Hippocampal formation (tissue), 2 donors: ENCODE measurements around the gene ATP5PO.
A peak's percentile ranks its signal among the peaks of the same experiment; 100 is the strongest.
"Not testable (repeated sequence)": the region's sequence is repeated elsewhere in the genome, so short reads cannot be mapped to it uniquely, and the experiment has no call there.

Source experiments
- DNase-seq, 2 donors: peaks; one replicate each; lab custom pipeline; 2025; lab: John Stamatoyannopoulos, UW

The ATP5PO gene

DNA sequence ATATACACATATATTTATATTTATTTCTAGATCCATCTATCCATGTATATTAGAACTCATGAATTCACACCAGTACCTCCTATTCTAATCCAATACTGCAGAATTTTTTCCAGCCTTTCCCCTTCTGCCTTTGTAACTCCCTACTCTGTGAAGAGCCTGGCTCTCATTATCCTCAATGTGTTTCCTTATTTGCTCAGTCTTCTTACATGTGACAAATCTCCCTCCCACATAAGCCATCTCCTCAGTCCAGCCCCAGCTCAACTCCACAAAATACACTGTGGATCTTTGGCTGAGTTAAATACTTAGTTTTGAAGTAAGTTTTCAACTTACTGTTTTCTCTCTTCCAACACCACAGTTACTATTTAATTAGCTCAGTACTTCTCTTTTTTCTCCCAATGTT, 45.7 kb downstream of the ATP5PO start:
- peak in 1 of 2 donors; percentile 11 for DNase-seq

GRCh38 chr21:33867868-33868267, 47.7 kb downstream of the ATP5PO start:
- DNase-seq: not testable (repeated sequence)

- no peak for DNase-seq
Measured at GRCh38 chr21:33866826-33867225, 48.8 kb downstream of the ATP5PO start.

DNA sequence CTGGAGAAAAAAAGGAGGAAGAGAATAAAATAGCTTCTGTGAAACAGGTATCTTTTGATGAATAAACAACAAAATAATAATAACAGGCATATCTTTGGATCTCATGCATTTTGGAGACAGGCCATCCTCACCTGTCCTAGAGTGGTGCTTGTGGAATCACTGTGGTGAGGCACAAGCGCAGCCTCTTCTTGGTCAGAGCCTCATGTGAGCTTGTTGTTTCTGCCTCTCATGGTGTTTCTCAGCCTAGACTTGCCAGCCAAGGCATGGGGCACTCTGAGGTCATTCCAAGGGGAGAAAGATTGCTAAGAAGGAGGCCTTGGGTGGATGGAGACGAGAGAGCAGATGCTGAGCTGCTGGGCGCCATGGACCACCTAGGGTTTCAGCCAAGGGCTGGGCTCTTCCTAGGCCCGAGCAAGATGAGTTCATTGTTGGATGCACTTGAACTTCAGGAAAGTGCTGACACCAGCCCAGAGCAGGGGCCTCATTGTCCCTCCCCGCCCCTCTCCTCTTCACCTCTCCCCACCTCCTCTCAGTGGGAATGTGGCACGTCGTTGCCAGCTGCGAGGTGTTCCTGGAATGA, 49.5 kb downstream of the ATP5PO start:
- DNase-seq: no peak

- no peak for DNase-seq
Measured at GRCh38 chr21:33865176-33865575, 50.4 kb downstream of the ATP5PO start.

DNA sequence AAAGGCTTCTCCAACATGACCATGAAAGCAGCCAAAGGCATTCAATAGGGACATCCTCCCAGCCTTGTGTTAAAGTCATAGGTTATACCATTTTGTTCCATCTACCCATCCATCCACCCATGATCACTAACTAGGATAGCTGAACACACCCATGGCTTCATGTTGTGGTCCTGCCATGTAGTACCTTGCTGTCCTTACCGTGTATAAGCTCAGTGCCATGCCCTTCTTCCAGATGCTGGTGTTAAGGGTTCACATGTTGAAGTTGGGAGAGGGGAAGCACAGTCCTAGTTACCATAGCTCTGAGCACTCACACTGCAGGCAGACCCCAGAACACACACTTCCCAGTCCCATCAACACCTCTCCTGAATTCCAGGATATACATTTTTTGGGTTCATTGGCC, 51.5 kb downstream of the ATP5PO start:
- DNase-seq: no peak

- DNase-seq: not testable (repeated sequence)
Measured at GRCh38 chr21:33863191-33863590, 52.4 kb downstream of the ATP5PO start.

DNA sequence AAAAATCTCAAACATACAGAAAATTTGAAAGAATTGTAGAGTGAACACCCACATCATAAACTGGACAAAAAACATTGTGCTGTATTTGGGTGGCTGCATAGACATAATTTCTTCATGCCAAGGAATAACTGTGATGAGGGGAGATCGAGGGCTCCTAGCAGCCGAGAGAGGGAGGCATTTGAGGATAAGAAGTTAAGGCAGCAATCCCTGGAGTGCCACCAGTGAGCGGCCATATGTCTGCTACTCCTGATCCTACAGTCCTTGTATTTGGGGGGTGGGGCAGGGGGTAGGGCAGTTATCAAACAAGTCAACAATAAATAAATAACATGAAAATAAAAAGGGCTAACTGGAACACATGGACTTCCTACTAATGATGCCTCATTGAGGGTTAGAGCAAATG, 54.5 kb downstream of the ATP5PO start:
- DNase-seq: no peak

DNA sequence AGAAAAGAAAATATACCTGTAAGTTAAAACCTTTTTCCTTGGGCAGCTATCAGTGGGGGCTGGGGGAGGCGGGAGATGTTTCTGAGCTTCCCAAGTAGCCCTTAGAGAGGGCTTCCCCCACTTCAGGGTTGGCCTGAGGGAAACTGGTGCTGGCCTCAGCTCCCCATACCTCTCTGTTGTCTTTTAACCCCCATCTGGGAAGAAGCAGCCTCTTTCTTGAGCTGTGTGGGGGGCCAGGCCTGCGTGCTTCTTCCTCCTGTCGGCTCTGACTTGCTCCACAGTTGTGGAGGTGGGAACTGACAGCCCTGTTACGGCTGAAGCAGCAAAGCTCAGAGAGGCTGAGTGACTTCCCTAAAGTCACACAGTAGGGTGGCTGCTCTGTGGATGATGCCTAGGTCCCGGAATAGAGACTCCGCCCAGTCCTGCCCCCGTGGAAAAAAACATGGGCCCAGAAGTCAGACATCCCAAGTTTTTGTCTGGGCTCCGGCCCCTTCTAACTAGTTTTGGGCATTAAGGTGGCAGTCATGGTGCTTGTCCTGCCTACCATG, 55.2 kb downstream of the ATP5PO start:
- no peak for DNase-seq

- no peak for DNase-seq
Measured at GRCh38 chr21:33859373-33860102, 56.1 kb downstream of the ATP5PO start.

GRCh38 chr21:33858667-33859372, 56.8 kb downstream of the ATP5PO start:
- DNase-seq: no peak

DNA sequence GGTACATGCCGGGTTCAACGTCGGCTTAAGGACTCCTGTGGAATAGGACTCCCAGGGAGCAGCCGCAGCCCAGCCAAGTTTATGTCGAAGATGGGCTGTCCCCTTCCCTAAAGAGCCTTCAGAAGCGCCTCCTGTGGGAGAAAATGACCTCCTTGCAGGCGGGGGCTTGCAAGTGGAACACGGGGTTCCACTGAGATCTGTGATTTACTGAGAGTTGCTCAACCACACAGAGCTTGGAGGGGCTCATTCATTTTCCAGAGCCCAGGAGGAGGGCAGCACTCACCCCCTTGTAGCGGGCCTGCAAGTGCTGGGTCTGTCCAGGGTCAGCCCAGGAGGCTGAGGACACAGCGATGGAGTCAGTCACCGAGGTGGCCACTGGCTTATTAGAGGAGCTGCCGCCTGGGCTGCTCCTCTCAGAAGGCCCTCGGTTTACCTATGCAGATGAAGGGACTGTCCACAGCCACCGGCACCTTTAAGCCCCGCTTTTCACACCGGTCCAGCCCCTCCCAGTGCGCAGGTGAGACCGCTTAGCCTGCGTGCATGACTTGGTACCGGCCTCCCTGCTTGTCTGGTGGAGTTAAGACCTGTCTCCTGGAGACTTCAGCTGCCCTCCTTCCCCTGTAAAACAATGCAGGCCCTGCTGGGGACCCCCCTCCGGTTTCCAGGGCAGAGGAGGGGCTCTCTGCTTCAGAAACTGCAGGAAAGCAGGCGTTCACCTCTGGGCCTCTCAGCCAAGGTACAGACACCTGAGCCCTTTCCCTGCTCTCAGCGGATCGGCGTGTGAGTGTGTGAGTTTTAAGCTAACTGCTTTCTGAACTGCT, 57.5 kb downstream of the ATP5PO start:
- no peak for DNase-seq

DNA sequence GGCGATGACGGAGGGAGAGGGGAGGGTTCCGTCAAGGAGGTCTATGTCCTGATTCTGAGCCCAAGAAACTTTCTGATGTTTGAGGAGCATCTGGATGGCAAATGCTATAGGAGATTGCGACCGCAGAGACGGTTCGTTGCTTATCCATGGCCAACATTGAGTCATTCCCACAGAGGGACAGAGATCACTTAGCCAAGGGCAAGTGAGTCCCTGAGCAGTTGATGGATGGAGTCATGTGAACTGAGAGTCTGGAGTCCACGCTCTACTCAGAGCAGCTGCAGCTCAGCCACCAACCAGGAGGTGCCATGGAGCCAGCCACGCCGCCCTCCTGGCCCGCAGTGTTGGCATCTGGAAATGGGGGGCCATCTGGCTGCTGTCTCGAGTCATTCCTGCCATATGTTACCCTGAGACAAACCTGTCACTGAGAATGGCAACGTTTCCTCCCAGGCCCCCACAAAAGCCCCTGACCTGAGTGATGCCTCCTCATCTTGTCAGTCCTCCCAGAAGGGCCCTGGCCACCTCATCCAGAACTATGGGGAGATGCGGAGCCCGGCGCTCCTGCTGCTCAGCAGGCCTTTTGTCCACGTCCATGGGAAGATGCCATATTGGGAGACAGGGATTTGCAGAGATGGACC, 58.6 kb downstream of the ATP5PO start:
- no peak for DNase-seq

DNA sequence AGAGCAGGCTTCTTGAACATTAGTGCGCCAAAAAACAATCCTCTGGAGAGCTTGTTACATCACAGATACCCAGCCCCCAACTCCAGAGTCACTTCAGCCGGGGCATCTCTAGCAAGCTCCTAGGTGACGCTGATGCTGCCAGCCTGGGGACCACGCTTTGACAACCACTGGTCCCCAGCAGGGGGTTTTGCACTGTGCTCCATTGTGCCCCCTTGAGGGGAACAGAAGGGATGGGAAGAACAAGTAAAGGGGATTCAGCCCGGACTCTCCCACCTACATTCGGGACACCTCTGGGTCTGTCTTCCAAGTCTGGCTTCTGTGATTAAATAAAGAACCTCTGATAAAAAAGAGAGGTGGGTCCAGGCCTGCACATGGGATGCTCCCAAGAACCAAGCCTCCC, 60.4 kb downstream of the ATP5PO start:
- DNase-seq: no peak

- no peak for DNase-seq
Measured at GRCh38 chr21:33854604-33855003, 61.0 kb downstream of the ATP5PO start.
